Right lobe of liver (tissue), 6 donors: ENCODE measurements around the gene LCOR. TPM values are rescaled to one million over a fixed set of nuclear protein-coding genes. Genes with fewer than 3 reads are reported as not detected.
"Not testable (repeated sequence)": the region's sequence is repeated elsewhere in the genome, so short reads cannot be mapped to it uniquely, and the experiment has no call there.

Experiments used
- ATAC-seq, 4 donors: fragments of 200-7000 bp; cut with Tn5 transposase; one replicate each; pipeline ENCODE4 v1.9.1; 2020; ENCODE audit warnings: mild to moderate bottlenecking in 4 of 4, moderate library complexity in 4 of 4
- DNase-seq, 3 donors: peaks; one replicate each; pipeline ENCODE4 v3.0.0-alpha.2; 2020
- H3K27ac ChIP-seq, 3 donors: fragments of 200-600 bp; one replicate each; pipeline ENCODE4 v1.8.0; 2022
- H3K27me3 ChIP-seq, 2 donors: fragments of 200-600 bp; one replicate each; pipeline ENCODE4 v1.8.0; 2022
- H3K36me3 ChIP-seq, 4 donors: fragments of 200-600 bp; sonication (generic) in 1 of 4; one replicate each; pipeline versions ENCODE4 v1.5.1 to v1.8.0; 2017 to 2022; ENCODE audit warnings: control low read depth in 1 of 4
- H3K4me1 ChIP-seq, 4 donors: fragments of 200-600 bp; sonication (generic) in 1 of 4; one replicate each; pipeline versions ENCODE4 v1.5.1 to v1.8.0; 2017 to 2022; ENCODE audit warnings: control low read depth in 1 of 4
- H3K4me3 ChIP-seq, 3 donors: fragments of 200-600 bp; one replicate each; pipeline ENCODE4 v1.8.0; 2022
- H3K9me3 ChIP-seq, 4 donors: fragments of 200-600 bp; sonication (generic) in 1 of 4; one replicate each; pipeline versions ENCODE4 v1.5.1 to v1.8.0; 2017 to 2022; ENCODE audit warnings: control low read depth in 1 of 4
- CTCF ChIP-seq, 4 donors: fragments of 200-600 bp in 3 of 4; fragments of 450-650 bp in 1 of 4; IDR thresholded peaks; one replicate each; pipeline versions ENCODE4 v1.5.1 to v1.8.0; 2016 to 2022; ENCODE audit warnings: antibody characterized with exemption in 4 of 4, mild to moderate bottlenecking in 2 of 4
- POLR2A ChIP-seq: fragments of 450-650 bp; IDR thresholded peaks from one replicate; pipeline ENCODE4 v1.6.1; 2017; ENCODE audit warnings: antibody characterized with exemption, mild to moderate bottlenecking
- WGBS: methylation state at CpG from one replicate; pipeline ENCODE4 v1.1.6; 2018; ENCODE audit warnings: low coverage, low lambda C conversion rate; ENCODE audit not compliant: insufficient coverage; ENCODE audit errors: missing lambda C conversion rate; 5-methylcytosine and 5-hydroxymethylcytosine counted together
- intact Hi-C, 2 donors: fragments of 100-400 bp; cut with DNase I; formaldehyde crosslinking; loops; one replicate each; pipeline versions ENCODE4 v1.11.2 to v1.14.1; 2022
- total RNA-seq, 6 experiments: library from RNA; depleted of rRNA in 2 of 6; stranded (reverse); fragments of >200 nt in 2 of 6; fragmentation: NEBNext Ultra II Directional in 3 of 6; extraction: Animal tissue kit (Norgen Biotek cat#: 25700) in 3 of 6; gene quantifications; one replicate each; pipeline versions ENCODE4 v1.1.0 to v1.2.4, GENCODE V29; 2016 to 2023
- donor health status: DM: no; HTN: yes; CAD: no.
- donor health status: DM: no; HTN: no; CAD: no.
- donor health status: DM: no; HTN: no; CAD: no.
- donor health status: DM: no; HTN: yes; CAD: no.
- donor health status: DM: no; HTN: yes; CAD: no.

LCOR gene
- total RNA-seq, 6 experiments from 2014 or later, result 8.6 to 16.3 (median 12.9) TPM

DNA sequence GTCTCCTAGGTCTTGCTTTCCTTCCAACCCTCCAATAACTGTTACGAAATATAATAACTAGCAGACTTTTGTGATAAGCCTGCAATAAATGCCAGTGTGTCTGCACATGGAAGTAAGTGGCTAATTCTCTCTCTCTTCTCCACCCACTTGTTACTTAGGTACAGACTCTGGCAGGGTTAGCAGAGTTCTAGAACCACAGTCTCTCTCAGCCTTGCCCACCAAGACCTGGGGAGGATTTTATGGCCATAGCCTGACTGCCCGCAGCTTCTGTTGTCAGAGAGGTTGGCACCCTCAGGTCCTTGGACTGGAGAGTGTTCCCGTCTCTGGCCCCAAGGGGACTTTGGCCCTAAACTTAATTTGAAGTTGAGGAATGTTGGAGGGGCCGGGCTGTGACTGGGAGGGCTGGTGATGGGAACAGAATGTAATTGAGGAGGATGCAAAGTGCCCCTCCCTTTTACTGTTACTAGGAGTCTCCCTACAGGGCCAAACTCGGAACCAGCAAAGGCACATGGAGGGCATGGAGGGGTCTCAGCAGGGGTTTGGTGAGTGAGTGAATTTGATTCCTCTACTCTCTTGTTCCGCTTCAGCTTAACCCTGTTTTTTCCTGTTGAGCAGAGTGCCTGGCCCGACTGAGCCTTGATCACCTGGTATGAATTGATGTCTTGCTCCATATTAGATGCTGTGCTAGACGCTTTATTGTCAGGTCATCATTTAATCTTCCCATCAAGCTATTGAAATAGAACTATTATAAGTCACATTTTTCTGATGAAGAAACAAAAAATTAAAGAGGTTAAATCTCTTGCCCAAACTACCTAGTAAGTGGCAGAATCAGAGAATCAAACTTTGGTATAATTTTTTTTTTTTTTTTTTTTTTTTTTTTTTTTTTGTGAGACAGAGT lies 37.0 kb upstream of the LCOR start:
- Histone ChIP-seq H3K27ac (no peak overlapping the region), H3K4me1 (peaks cover 0 to 5% (median 0%) of the 10 kb centered on the region in 4 donors), H3K36me3 (no peaks in the 10 kb centered on the region), H3K27me3 (no peaks in the 10 kb centered on the region), H3K9me3 (no peaks in the 10 kb centered on the region), H3K4me3 (no peak overlapping the region)
- ATAC-seq (no peak), DNase-seq (no peak)
- 89% methylated on average over 8 of the region's 8 CpGs for WGBS
- TF ChIP-seq POLR2A (no peak), CTCF (IDR thresholded peaks at IDR 0.05) (no peak)
- intact Hi-C loops, result no loop called here

DNA sequence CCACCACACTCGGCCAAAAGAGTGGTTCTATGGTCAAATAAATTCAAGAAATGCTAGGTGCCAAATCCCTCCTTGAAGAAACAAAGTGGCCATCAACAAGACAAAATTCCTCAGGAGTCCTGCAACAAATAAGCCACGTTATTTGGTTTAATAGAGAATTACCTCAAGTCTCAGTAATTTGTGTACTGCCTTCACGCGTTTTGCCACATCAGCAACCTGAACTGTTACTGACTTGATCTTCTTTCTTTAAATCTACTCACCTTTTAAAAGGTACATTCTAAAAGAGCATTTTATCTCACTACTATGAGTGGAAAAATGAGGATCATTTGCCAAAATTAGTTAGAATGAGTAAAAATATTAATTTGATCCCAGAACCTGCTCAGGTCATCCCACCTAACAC lies 34.6 kb upstream of the LCOR start:
- H3K9me3 ChIP-seq, result no peaks in the 10 kb centered on the region
- intact Hi-C loops, result no loop called here

DNA sequence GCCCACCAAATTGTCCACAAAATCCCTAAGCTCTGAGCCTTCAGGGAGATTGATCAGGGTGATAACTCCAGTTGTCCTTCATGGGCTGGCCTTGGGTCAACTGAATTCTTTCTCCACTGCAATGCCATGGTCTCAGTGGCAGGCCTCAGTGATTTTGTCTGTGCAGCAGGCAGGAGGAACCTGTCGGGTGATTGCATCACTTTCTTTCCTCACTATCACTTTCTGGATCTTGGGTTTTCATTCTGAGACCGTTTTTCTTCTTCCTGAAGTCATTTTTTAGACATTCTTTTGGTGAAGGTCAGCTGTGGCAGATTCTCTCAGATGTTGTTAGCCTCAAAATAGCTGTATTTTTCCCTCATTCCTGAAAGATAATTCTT lies 28.8 kb upstream of the LCOR start:
- H3K4me3 ChIP-seq, result no peak overlapping the region
- no peaks in the 10 kb centered on the region for H3K9me3 ChIP-seq
- intact Hi-C loops, result no loop called here
- H3K4me1 ChIP-seq, result peaks cover 0 to 5% (median 0%) of the 10 kb centered on the region in 4 donors
- no peak for ATAC-seq
- WGBS, result 51% methylated on average over 2 of the region's 2 CpGs
- H3K36me3 ChIP-seq, result no peaks in the 10 kb centered on the region
- DNase-seq, result no peak
- no peak overlapping the region for H3K27ac ChIP-seq
- H3K27me3 ChIP-seq, result no peaks in the 10 kb centered on the region
- no peak for TF ChIP-seq CTCF (IDR thresholded peaks at IDR 0.05)
- no peak for TF ChIP-seq POLR2A

More for the DNA sequence above, 34.6 kb upstream of the LCOR start:
- Histone ChIP-seq H3K27me3 (no peaks in the 10 kb centered on the region), H3K36me3 (no peaks in the 10 kb centered on the region), H3K4me1 (peaks cover 0 to 5% (median 0%) of the 10 kb centered on the region in 4 donors), H3K27ac (no peak overlapping the region), H3K4me3 (no peak overlapping the region)
- TF ChIP-seq POLR2A (no peak), CTCF (IDR thresholded peaks at IDR 0.05) (no peak)
- ATAC-seq (no peak), DNase-seq (no peak)
- 81% methylated on average over 4 of the region's 4 CpGs for WGBS

GRCh38 chr10:96814264-96814663 lies 17.8 kb upstream of the LCOR start:
- H3K36me3 ChIP-seq, result no peaks in the 10 kb centered on the region
- no peaks in the 10 kb centered on the region for H3K27me3 ChIP-seq
- no peak overlapping the region for H3K4me3 ChIP-seq
- H3K27ac ChIP-seq, result no peak overlapping the region
- no peak for DNase-seq
- no peaks in the 10 kb centered on the region for H3K9me3 ChIP-seq
- no peaks in the 10 kb centered on the region for H3K4me1 ChIP-seq
- ATAC-seq, result no peak
- TF ChIP-seq POLR2A, result no peak
- TF ChIP-seq CTCF (IDR thresholded peaks at IDR 0.05), result no peak
- 78% methylated on average over 1 of the region's 1 CpG for WGBS
- intact Hi-C loops, result no loop called here

DNA sequence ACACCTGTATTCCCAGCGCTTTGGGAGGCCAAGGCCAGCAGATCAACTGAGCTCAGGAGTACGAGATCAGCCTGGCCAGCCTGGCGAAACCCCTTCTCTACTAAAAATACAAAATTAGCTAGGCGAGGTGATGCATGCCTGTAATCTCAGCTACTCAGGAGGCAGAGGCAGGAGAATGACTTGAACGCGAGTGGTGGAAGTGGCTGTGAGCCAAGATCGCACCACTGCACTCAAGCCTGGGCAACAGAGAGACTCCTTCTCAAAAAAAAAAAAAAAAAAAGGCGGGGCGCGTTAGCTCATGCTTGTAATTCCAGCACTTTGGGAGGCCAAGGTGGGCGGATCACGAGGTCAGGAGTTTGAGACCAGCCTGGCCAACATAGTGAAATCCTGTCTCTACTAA lies 13.1 kb upstream of the LCOR start:
- H3K4me3 ChIP-seq, H3K36me3 ChIP-seq, H3K27me3 ChIP-seq, intact Hi-C loops, ATAC-seq, H3K27ac ChIP-seq, H3K4me1 ChIP-seq, H3K9me3 ChIP-seq, DNase-seq: not testable (repeated sequence)
- 92% methylated on average over 8 of the region's 12 CpGs for WGBS
